ENCODE data around the gene LARP4. TPM values are rescaled to one million over a fixed set of nuclear protein-coding genes. Genes with fewer than 3 reads are reported as not detected.
A peak's percentile ranks its signal among the peaks of the same experiment; 100 is the strongest.

The LARP4 gene
- total and polyA plus RNA-seq, 9 of the 15 experiments (the other 6 are each of a cell fraction or from before 2014, with no cell fraction given): 31.6 to 84.5 (median 52.4) TPM

GRCh38 chr12:50504798-50505674 is 104.4 kb downstream of the LARP4 start, which contains the start of gene DIP2B (continued):
- no peak for TF ChIP-seq ETV6 (IDR thresholded peaks at IDR 0.05; ENCODE audit: borderline replicate concordance in 1 of 2, low read depth in 2 of 2, low read length in 1 of 2)
- TF ChIP-seq ETV6 (CRISPR knock-in tag; IDR thresholded peaks at IDR 0.05; ENCODE audit: borderline replicate concordance): 0 out of 2 replicates have a peak, but pooled peaks have one; percentile 23
- peak; percentile 73; the same call in 1 of the 2 replicates for TF ChIP-seq ZNF431 (CRISPR knock-in tag; IDR thresholded peaks at IDR 0.05)
- TF ChIP-seq ZBTB17 (CRISPR knock-in tag; IDR thresholded peaks at IDR 0.05): peak; percentile 37; the same call in 1 of the 2 replicates
- no peak for TF ChIP-seq ID3 (CRISPR knock-in tag; IDR thresholded peaks at IDR 0.05)
- 0 out of 2 replicates have a peak, but pooled peaks have one; percentile 62 for TF ChIP-seq ID3 (tag; IDR thresholded peaks at IDR 0.05)
- peak; percentile 54 for TF ChIP-seq FUS (optimal IDR thresholded peaks at IDR 0.05; ENCODE audit: low read depth, low read length)
- no peak for TF ChIP-seq ZNF699 (CRISPR knock-in tag; IDR thresholded peaks at IDR 0.05; ENCODE audit: insufficient replicate concordance)
- TF ChIP-seq CTBP1 (IDR thresholded peaks at IDR 0.05; ENCODE audit: borderline replicate concordance): peak; percentile 78; the same call in 1 of the 2 replicates
- peak; percentile 62 for TF ChIP-seq EP400 (IDR thresholded peaks at IDR 0.05)
- TF ChIP-seq L3MBTL2 (IDR thresholded peaks at IDR 0.05): peak; percentile 62
- TF ChIP-seq USF2 (CRISPR knock-in tag; IDR thresholded peaks at IDR 0.05): peak; percentile 95
- peak; percentile 89 for TF ChIP-seq SMC3 (conservative IDR thresholded peaks at IDR 0.05; ENCODE audit: insufficient read depth, low read depth, low read length)
- TF ChIP-seq TEAD4 (IDR thresholded peaks at IDR 0.05; ENCODE audit: low read length): no peak
- TF ChIP-seq TEAD4 (CRISPR knock-in tag; IDR thresholded peaks at IDR 0.05; ENCODE audit: borderline replicate concordance): no peak
- peak; percentile 85 for TF ChIP-seq RBBP5 (IDR thresholded peaks at IDR 0.05; ENCODE audit: borderline replicate concordance, insufficient read depth, low read length, poor library complexity, severe bottlenecking)
- TF ChIP-seq CGGBP1 (CRISPR knock-in tag; IDR thresholded peaks at IDR 0.05): peak; percentile 91; the same call in 1 of the 2 replicates
- TF ChIP-seq CLOCK (CRISPR knock-in tag; IDR thresholded peaks at IDR 0.05; ENCODE audit: borderline replicate concordance): no peak
- no peak for TF ChIP-seq ETS2 (tag; IDR thresholded peaks at IDR 0.05; ENCODE audit: borderline replicate concordance, poor library complexity, severe bottlenecking)
- peak; percentile 91 for TF ChIP-seq ZBTB7A (IDR thresholded peaks at IDR 0.05; ENCODE audit: borderline replicate concordance, control insufficient read depth, low read depth, low read length)
- TF ChIP-seq PHF8 (IDR thresholded peaks at IDR 0.05; ENCODE audit: borderline replicate concordance, low read length): peak; percentile 81; the same call in 1 of the 2 replicates
- TF ChIP-seq RBFOX2 (IDR thresholded peaks at IDR 0.05; ENCODE audit: low read depth, low read length): peak; percentile 93
